NCI-H524 treated with DMSO at 0.1 percent for 48 hours (cell line): Measurements from ENCODE around the gene CMC2.

Source experiments
- DNase-seq: peaks from one replicate; lab custom pipeline; 2025; lab: John Stamatoyannopoulos, UW

Gene CMC2

DNA sequence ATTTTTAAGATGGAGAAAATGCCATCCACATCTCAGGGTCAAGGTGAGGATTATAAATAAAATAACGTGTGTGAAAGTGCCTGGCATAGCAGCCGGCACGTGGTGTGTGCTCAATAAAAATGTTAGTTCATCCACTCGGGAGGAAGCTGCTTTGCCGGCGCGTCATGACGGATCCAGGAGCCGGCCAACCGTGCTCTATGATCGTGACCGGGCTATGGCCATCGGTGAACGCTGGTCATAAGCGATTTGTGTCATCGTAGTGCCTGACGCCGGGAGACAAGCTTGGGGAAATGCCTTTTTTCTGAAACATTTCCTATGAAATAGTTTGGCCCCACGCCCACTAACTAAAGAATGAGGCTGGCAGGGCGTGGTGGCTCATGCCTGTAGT lies 74.0 kb downstream of the CMC2 start:
- DNase-seq = no peak

GRCh38 chr16:80931801-80932707 lies 74.6 kb downstream of the CMC2 start:
- no peak for DNase-seq

- DNase-seq = no peak
These were observed 82.2 kb downstream of the CMC2 start for GRCh38 chr16:80924372-80924978.

- DNase-seq = no peak
These were observed 83.3 kb downstream of the CMC2 start for GRCh38 chr16:80923356-80923755.
